Liver (tissue), 9 donors: ENCODE data around the gene THSD4. TPM values are rescaled to one million over a fixed set of nuclear protein-coding genes. Genes with fewer than 3 reads are reported as not detected.
A peak's percentile ranks its signal among the peaks of the same experiment; 100 is the strongest.

Source experiments
- DNase-seq: peaks from one replicate; pipeline ENCODE4 v3.0.0-alpha.2; 2017; ENCODE audit warnings: low spot score
- H3K27ac ChIP-seq, 2 donors: one replicate each; pipeline ENCODE4 v1.7.0; 2013; ENCODE audit warnings: inconsistent platforms in 2 of 2, low read length in 2 of 2, control low read depth in 1 of 2, low read depth in 1 of 2, mild to moderate bottlenecking in 1 of 2
- H3K27me3 ChIP-seq, 4 donors: one replicate each; pipeline versions ENCODE4 v1.6.1 to v1.7.0; 2013; ENCODE audit warnings: low read length in 3 of 4, inconsistent platforms in 1 of 4, mild to moderate bottlenecking in 1 of 4, moderate library complexity in 1 of 4; ENCODE audit not compliant: control insufficient read depth in 4 of 4, insufficient read depth in 4 of 4
- H3K36me3 ChIP-seq, 4 donors: one replicate each; pipeline versions ENCODE4 v1.6.1 to v1.7.0; 2013; ENCODE audit warnings: low read length in 3 of 4, mild to moderate bottlenecking in 3 of 4, low read depth in 1 of 4, moderate library complexity in 1 of 4; ENCODE audit not compliant: control insufficient read depth in 4 of 4, insufficient read depth in 3 of 4
- H3K4me1 ChIP-seq, 4 donors: one replicate each; pipeline versions ENCODE4 v1.6.1 to v1.7.0; 2013; ENCODE audit warnings: low read length in 3 of 4, mild to moderate bottlenecking in 3 of 4, moderate library complexity in 1 of 4; ENCODE audit not compliant: control insufficient read depth in 4 of 4, insufficient read depth in 4 of 4
- H3K4me3 ChIP-seq, 3 donors: one replicate each; pipeline versions ENCODE4 v1.6.1 to v1.7.0; 2013; ENCODE audit warnings: low read length in 3 of 3, control low read depth in 1 of 3, low read depth in 1 of 3, mild to moderate bottlenecking in 1 of 3
- H3K9ac ChIP-seq, 2 donors: one replicate each; pipeline ENCODE4 v1.7.0; 2013; ENCODE audit warnings: low read length in 2 of 2, mild to moderate bottlenecking in 2 of 2, moderate library complexity in 2 of 2, control low read depth in 1 of 2, low read depth in 1 of 2
- H3K9me3 ChIP-seq, 4 donors: one replicate each; pipeline versions ENCODE4 v1.6.1 to v1.7.0; 2013; ENCODE audit warnings: low read length in 3 of 4; ENCODE audit not compliant: control insufficient read depth in 4 of 4
- ATF3 ChIP-seq: IDR thresholded peaks from 2 replicates; pipeline ENCODE4 v1.6.1; 2016; ENCODE audit warnings: antibody characterized with exemption
- EGR1 ChIP-seq, 2 donors: IDR thresholded peaks; 2 replicates each; pipeline ENCODE4 v1.6.1; 2016 to 2018; ENCODE audit warnings: antibody characterized with exemption in 2 of 2, low read depth in 2 of 2
- FOXA1 ChIP-seq: IDR thresholded peaks from 2 replicates; pipeline ENCODE4 v1.6.1; 2016; ENCODE audit warnings: antibody characterized with exemption
- FOXA2 ChIP-seq: IDR thresholded peaks from 2 replicates; pipeline ENCODE4 v1.6.1; 2016; ENCODE audit warnings: antibody characterized with exemption
- GABPA ChIP-seq, 2 donors: IDR thresholded peaks in 1 of 2; conservative IDR thresholded peaks in 1 of 2; 2 replicates each; pipeline ENCODE4 v1.6.1; 2016; ENCODE audit warnings: antibody characterized with exemption in 2 of 2, mild to moderate bottlenecking in 1 of 2, moderate library complexity in 1 of 2
- HNF4A ChIP-seq, 2 donors: conservative IDR thresholded peaks; 2 replicates each; pipeline ENCODE4 v1.6.1; 2016; ENCODE audit warnings: antibody characterized with exemption in 2 of 2, mild to moderate bottlenecking in 2 of 2
- HNF4G ChIP-seq: IDR thresholded peaks from 2 replicates; pipeline ENCODE4 v1.6.1; 2016; ENCODE audit warnings: antibody characterized with exemption
- JUND ChIP-seq, 2 donors: IDR thresholded peaks; 2 replicates each; pipeline ENCODE4 v1.6.1; 2016; ENCODE audit warnings: antibody characterized with exemption in 2 of 2
- NR2F2 ChIP-seq: IDR thresholded peaks from 2 replicates; pipeline ENCODE4 v1.6.1; 2016; ENCODE audit warnings: antibody characterized with exemption
- RAD21 ChIP-seq, 2 donors: IDR thresholded peaks; 2 replicates each; pipeline ENCODE4 v1.6.1; 2016; ENCODE audit warnings: antibody characterized with exemption in 2 of 2, mild to moderate bottlenecking in 2 of 2
- REST ChIP-seq: IDR thresholded peaks from 2 replicates; pipeline ENCODE4 v1.6.1; 2016; ENCODE audit warnings: antibody characterized with exemption, mild to moderate bottlenecking
- RXRA ChIP-seq, 2 donors: IDR thresholded peaks; 2 replicates each; pipeline ENCODE4 v1.6.1; 2017 to 2018; ENCODE audit warnings: antibody characterized with exemption in 2 of 2, mild to moderate bottlenecking in 1 of 2
- SP1 ChIP-seq: IDR thresholded peaks from 2 replicates; pipeline ENCODE4 v1.6.1; 2018; ENCODE audit warnings: antibody characterized with exemption, mild to moderate bottlenecking
- YY1 ChIP-seq: IDR thresholded peaks from 2 replicates; pipeline ENCODE4 v1.6.1; 2016; ENCODE audit warnings: antibody characterized with exemption, mild to moderate bottlenecking
- ZBTB33 ChIP-seq: IDR thresholded peaks from 2 replicates; pipeline ENCODE4 v1.6.1; 2016; ENCODE audit warnings: antibody characterized with exemption
- WGBS: extraction: QIAGEN DNeasy Blood & Tissue Kit; methylation state at CpG from one replicate; pipeline ENCODE4 v1.1.7; 2013; 5-methylcytosine and 5-hydroxymethylcytosine counted together
- polyA plus RNA-seq, 2 donors: library from polyadenylated mRNA; stranded (reverse) in 1 of 2; unstranded in 1 of 2; fragments of 200-250 nt in 1 of 2; fragments of >200 nt in 1 of 2; fragmentation: Nextera tagmentation in 1 of 2; extraction: Ambion mirVana in 1 of 2; gene quantifications; one replicate each; pipeline versions ENCODE4 v1.2.1 to v1.2.3, GENCODE V29; 2013 to 2015
- total RNA-seq, 2 donors: library from RNA; depleted of rRNA; stranded (reverse); fragments of >200 nt; gene quantifications; one replicate each; pipeline ENCODE4 v1.2.3, GENCODE V29; 2014
- donor health status: healthy.
- donor health status: healthy.
- donor health status: healthy.
- donor health status: healthy.
- donor health status: healthy.

THSD4 gene
- total and polyA plus RNA-seq, 4 donors: 0.23 to 11.5 (median 1.9) TPM

GRCh38 chr15:71426792-71427191 is 311.5 kb downstream of the THSD4 start:
- H3K27ac ChIP-seq: no peak overlapping the region
- H3K9ac ChIP-seq: no peak overlapping the region

GRCh38 chr15:71430782-71431181 is 315.5 kb downstream of the THSD4 start:
- DNase-seq: no peak
- no peaks in the 10 kb centered on the region for H3K36me3 ChIP-seq
- no peaks in the 10 kb centered on the region for H3K27me3 ChIP-seq
- no peaks in the 10 kb centered on the region for H3K9me3 ChIP-seq
- no peak overlapping the region for H3K27ac ChIP-seq
- no peak overlapping the region for H3K9ac ChIP-seq
- TF ChIP-seq FOXA2 (no peak), ZBTB33 (no peak), HNF4G (no peak), RXRA (IDR thresholded peaks at IDR 0.05) (no peak), GABPA (IDR thresholded peaks at IDR 0.05 in 1 of 2, conservative IDR thresholded peaks at IDR 0.05 in 1 of 2) (no peak), NR2F2 (no peak), JUND (IDR thresholded peaks at IDR 0.05) (no peak), RAD21 (IDR thresholded peaks at IDR 0.05) (no peak)
- H3K4me3 ChIP-seq: no peak overlapping the region
- 93% methylated on average over 2 of the region's 2 CpGs for WGBS
- H3K4me1 ChIP-seq: peaks cover 0 to 4% (median 0%) of the 10 kb centered on the region in 4 donors

More at GRCh38 chr15:71426792-71427191, 311.5 kb downstream of the THSD4 start:
- WGBS: 89% methylated on average over 2 of the region's 2 CpGs
- H3K4me3 ChIP-seq: no peak overlapping the region
- TF ChIP-seq SP1: no peak
- H3K36me3 ChIP-seq: no peaks in the 10 kb centered on the region
- H3K27me3 ChIP-seq: no peaks in the 10 kb centered on the region
- no peaks in the 10 kb centered on the region for H3K9me3 ChIP-seq
- DNase-seq: no peak
- H3K4me1 ChIP-seq: peaks cover 0 to 10% (median 0%) of the 10 kb centered on the region in 4 donors

- H3K4me1 ChIP-seq: peaks cover 0 to 4% (median 0%) of the 10 kb centered on the region in 4 donors
- no peaks in the 10 kb centered on the region for H3K27me3 ChIP-seq
- no peak for TF ChIP-seq EGR1 (IDR thresholded peaks at IDR 0.05; ENCODE audit: low read depth in 2 of 2)
- TF ChIP-seq FOXA2: no peak
- TF ChIP-seq YY1: peak; percentile 59
- H3K9me3 ChIP-seq: no peaks in the 10 kb centered on the region
- H3K36me3 ChIP-seq: no peaks in the 10 kb centered on the region
- WGBS: 85% methylated on average over 8 of the region's 8 CpGs
- no peak overlapping the region for H3K4me3 ChIP-seq
- H3K27ac ChIP-seq: no peak overlapping the region
- no peak overlapping the region for H3K9ac ChIP-seq
- no peak for DNase-seq
Observed at GRCh38 chr15:71431343-71432336, 316.4 kb downstream of the THSD4 start.

- H3K4me1 ChIP-seq: peaks cover 0 to 4% (median 0%) of the 10 kb centered on the region in 4 donors
- H3K27me3 ChIP-seq: no peaks in the 10 kb centered on the region
- no peak for DNase-seq
- WGBS: 88% methylated on average over 1 of the region's 1 CpG
- no peak overlapping the region for H3K27ac ChIP-seq
- no peaks in the 10 kb centered on the region for H3K9me3 ChIP-seq
- H3K4me3 ChIP-seq: no peak overlapping the region
- H3K9ac ChIP-seq: no peak overlapping the region
- H3K36me3 ChIP-seq: no peaks in the 10 kb centered on the region
- TF ChIP-seq RXRA (IDR thresholded peaks at IDR 0.05) (no peak), ZBTB33 (no peak), REST (no peak), FOXA1 (no peak), HNF4A (conservative IDR thresholded peaks at IDR 0.05) (no peak), ATF3 (no peak), YY1 (no peak)
Observed at GRCh38 chr15:71433402-71433801, 318.1 kb downstream of the THSD4 start.
